Activated CD4-positive, alpha-beta T cell treated with anti-CD3 and anti-CD28 coated beads, Interleukin-2, amount 50 U/mL, for 16 hours (primary cell): ENCODE measurements around the gene CTNNAL1.
"Not testable (repeated sequence)": the region's sequence is repeated elsewhere in the genome, so short reads cannot be mapped to it uniquely, and the experiment has no call there.

Experiments used
- DNase-seq: peaks from one replicate; pipeline ENCODE4 v3.0.0-alpha.2; 2020

The CTNNAL1 gene

GRCh38 chr9:108921200-108921599, 92.1 kb downstream of the CTNNAL1 start:
- no peak for DNase-seq

- DNase-seq = not testable (repeated sequence)
Measured at GRCh38 chr9:108920401-108920800, 92.9 kb downstream of the CTNNAL1 start.

- DNase-seq = no peak
Measured at GRCh38 chr9:108919517-108919916, 93.8 kb downstream of the CTNNAL1 start.

- no peak for DNase-seq
Measured at GRCh38 chr9:108913391-108913790, 99.9 kb downstream of the CTNNAL1 start.

GRCh38 chr9:108911820-108912219, 101.5 kb downstream of the CTNNAL1 start:
- DNase-seq = no peak

- DNase-seq = no peak
Measured at GRCh38 chr9:108910914-108911313, 102.4 kb downstream of the CTNNAL1 start.

GRCh38 chr9:108910402-108910801, 102.9 kb downstream of the CTNNAL1 start:
- no peak for DNase-seq

- DNase-seq = no peak
Measured at GRCh38 chr9:108905494-108905893, 107.8 kb downstream of the CTNNAL1 start.

- no peak for DNase-seq
Measured at GRCh38 chr9:108904161-108904560, 109.1 kb downstream of the CTNNAL1 start.

GRCh38 chr9:108903420-108904103, 109.7 kb downstream of the CTNNAL1 start:
- DNase-seq = no peak

- no peak for DNase-seq
Measured at GRCh38 chr9:108900176-108900575, 113.1 kb downstream of the CTNNAL1 start.

GRCh38 chr9:108899023-108899695, 114.1 kb downstream of the CTNNAL1 start:
- DNase-seq = not testable (repeated sequence)

- DNase-seq = no peak
Measured at GRCh38 chr9:108897324-108898096, 115.8 kb downstream of the CTNNAL1 start.

GRCh38 chr9:108894225-108894997, 118.9 kb downstream of the CTNNAL1 start:
- DNase-seq = no peak
